H9 (cell line): ENCODE data around the gene TRPM1. TPM values are rescaled to one million over a fixed set of nuclear protein-coding genes. Genes with fewer than 3 reads are reported as not detected.

ENCODE experiments used
- DNase-seq: peaks from one replicate; pipeline ENCODE4 v3.0.0-alpha.2; 2017
- H2AFZ ChIP-seq: one replicate; pipeline ENCODE4 v1.6.1; 2013; ENCODE audit warnings: mild to moderate bottlenecking, low read length, control low read depth, moderate library complexity
- H2AK5ac ChIP-seq: 2 replicates; pipeline ENCODE4 v1.6.1; 2013; ENCODE audit warnings: low read length, control low read depth, mixed read lengths; ENCODE audit not compliant: insufficient read length
- H2BK120ac ChIP-seq: one replicate; pipeline ENCODE4 v1.6.1; 2013; ENCODE audit warnings: low read depth, mild to moderate bottlenecking, low read length, control low read depth, inconsistent platforms; ENCODE audit not compliant: poor library complexity, severe bottlenecking
- H2BK12ac ChIP-seq: 2 replicates; pipeline ENCODE4 v1.6.1; 2013; ENCODE audit warnings: low read length, control low read depth, mixed read lengths, low read depth; ENCODE audit not compliant: insufficient read length
- H2BK15ac ChIP-seq: 2 replicates; pipeline ENCODE4 v1.6.1; 2013; ENCODE audit warnings: low read depth, low read length, control low read depth
- H2BK20ac ChIP-seq: one replicate; pipeline ENCODE4 v1.6.1; 2013; ENCODE audit warnings: low read depth, mild to moderate bottlenecking, low read length, control low read depth, inconsistent platforms; ENCODE audit not compliant: poor library complexity, severe bottlenecking
- H2BK5ac ChIP-seq: 2 replicates; pipeline ENCODE4 v1.6.1; 2013; ENCODE audit warnings: low read length, control low read depth, mixed read lengths; ENCODE audit not compliant: insufficient read length
- H3K14ac ChIP-seq: 2 replicates; pipeline ENCODE4 v1.6.1; 2013; ENCODE audit warnings: low read length, control low read depth; ENCODE audit not compliant: insufficient read depth
- H3K18ac ChIP-seq: 2 replicates; pipeline ENCODE4 v1.6.1; 2013; ENCODE audit warnings: low read depth, mild to moderate bottlenecking, mixed read lengths, low read length, control low read depth; ENCODE audit not compliant: insufficient read length
- H3K23ac ChIP-seq: 2 replicates; pipeline ENCODE4 v1.6.1; 2013; ENCODE audit warnings: low read length, control low read depth, mixed read lengths, low read depth; ENCODE audit not compliant: insufficient read length
- H3K23me2 ChIP-seq: 2 replicates; pipeline ENCODE4 v1.6.1; 2013; ENCODE audit warnings: low read depth, mild to moderate bottlenecking, mixed read lengths, low read length, control low read depth; ENCODE audit not compliant: insufficient read length, poor library complexity, severe bottlenecking
- H3K27ac ChIP-seq: 2 replicates; pipeline ENCODE4 v1.5.1; 2013; ENCODE audit warnings: low read length, control low read depth, mixed read lengths, low read depth; ENCODE audit not compliant: insufficient read length
- H3K27me3 ChIP-seq: 2 replicates; pipeline ENCODE4 v1.6.1; 2013; ENCODE audit warnings: low read length, control low read depth, inconsistent platforms; ENCODE audit not compliant: insufficient read depth
- H3K4ac ChIP-seq: 2 replicates; pipeline ENCODE4 v1.6.1; 2013; ENCODE audit warnings: low read depth, mild to moderate bottlenecking, control low read depth, inconsistent platforms, low read length, moderate library complexity
- H3K4me1 ChIP-seq: 2 replicates; pipeline ENCODE4 v1.6.1; 2013; ENCODE audit warnings: low read length, control low read depth, inconsistent platforms; ENCODE audit not compliant: insufficient read depth
- H3K4me2 ChIP-seq: 2 replicates; pipeline ENCODE4 v1.6.1; 2013; ENCODE audit warnings: low read length, control low read depth, mixed read lengths; ENCODE audit not compliant: insufficient read length, insufficient read depth
- H3K56ac ChIP-seq: 2 replicates; pipeline ENCODE4 v1.6.1; 2013; ENCODE audit warnings: low read depth, mild to moderate bottlenecking, mixed read lengths, low read length, control low read depth; ENCODE audit not compliant: insufficient read length
- H3K79me1 ChIP-seq: 2 replicates; pipeline ENCODE4 v1.6.1; 2013; ENCODE audit warnings: low read depth, mild to moderate bottlenecking, moderate library complexity, low read length, control low read depth, inconsistent platforms; ENCODE audit not compliant: insufficient read depth, poor library complexity, severe bottlenecking
- H3K79me2 ChIP-seq: 2 replicates; pipeline ENCODE4 v1.6.1; 2013; ENCODE audit warnings: low read length, control low read depth, inconsistent platforms; ENCODE audit not compliant: insufficient read depth
- H3K9ac ChIP-seq: 2 replicates; pipeline ENCODE4 v1.6.1; 2013; ENCODE audit warnings: low read length, control low read depth, mixed read lengths; ENCODE audit not compliant: insufficient read length; ENCODE audit errors: extremely low read depth
- H3K9me3 ChIP-seq: one replicate; pipeline ENCODE4 v1.6.1; 2013; ENCODE audit warnings: low read depth, low read length, inconsistent platforms; ENCODE audit not compliant: control insufficient read depth
- H3T11ph ChIP-seq: one replicate; pipeline ENCODE4 v1.6.1; 2013; ENCODE audit warnings: mild to moderate bottlenecking, low read length, control low read depth, inconsistent platforms
- H4K20me1 ChIP-seq: one replicate; pipeline ENCODE4 v1.6.1; 2013; ENCODE audit not compliant: control insufficient read depth, insufficient read length, insufficient read depth
- H4K5ac ChIP-seq: 2 replicates; pipeline ENCODE4 v1.6.1; 2013; ENCODE audit warnings: low read depth, mild to moderate bottlenecking, mixed read lengths, low read length, control low read depth; ENCODE audit not compliant: insufficient read length
- H4K8ac ChIP-seq: replicated peaks from 2 replicates; pipeline ENCODE4 v1.6.1; 2013; ENCODE audit warnings: low read length, control low read depth, mixed read lengths, low read depth; ENCODE audit not compliant: insufficient read length
- H4K91ac ChIP-seq: 2 replicates; pipeline ENCODE4 v1.6.1; 2013; ENCODE audit warnings: low read depth, mild to moderate bottlenecking, moderate library complexity, mixed read lengths, low read length, control low read depth; ENCODE audit not compliant: insufficient read length
- H3K27ac Mint-ChIP-seq, 3 experiments: 2 replicates in 2 of 3; 3 replicates in 1 of 3; pipeline ENCODE4 v1.8.0; 2020 to 2021; ENCODE audit warnings: mixed read lengths in 3 of 3, mild to moderate bottlenecking in 1 of 3, moderate library complexity in 1 of 3
- H3K27me3 Mint-ChIP-seq: 2 replicates; pipeline ENCODE4 v1.8.0; 2021; ENCODE audit warnings: low read depth, mild to moderate bottlenecking, moderate library complexity, mixed read lengths
- H3K36me3 Mint-ChIP-seq, 3 experiments: 2 replicates in 2 of 3; 3 replicates in 1 of 3; pipeline ENCODE4 v1.8.0; 2020 to 2021; ENCODE audit warnings: low read depth in 3 of 3, mixed read lengths in 3 of 3; ENCODE audit not compliant: insufficient read depth in 1 of 3
- H3K4me1 Mint-ChIP-seq, 2 experiments: 2 replicates each; pipeline ENCODE4 v1.8.0; 2020; ENCODE audit warnings: mixed read lengths in 2 of 2
- H3K4me3 Mint-ChIP-seq, 2 experiments: 2 replicates in 1 of 2; 3 replicates in 1 of 2; pipeline ENCODE4 v1.8.0; 2020 to 2021; ENCODE audit warnings: mild to moderate bottlenecking in 2 of 2, mixed read lengths in 2 of 2, moderate library complexity in 1 of 2
- H3K9me3 Mint-ChIP-seq, 2 experiments: 2 replicates in 1 of 2; 3 replicates in 1 of 2; pipeline ENCODE4 v1.8.0; 2020; ENCODE audit warnings: mild to moderate bottlenecking in 2 of 2, mixed read lengths in 2 of 2, moderate library complexity in 1 of 2
- WGBS: extraction: QIAGEN DNeasy Blood & Tissue Kit; methylation state at CpG from one replicate; pipeline ENCODE4 v1.1.7; 2013; ENCODE audit warnings: missing lambda C conversion rate, low lambda C conversion rate, mixed read lengths; ENCODE audit not compliant: insufficient read length; ENCODE audit errors: extremely low coverage; 5-methylcytosine and 5-hydroxymethylcytosine counted together
- total RNA-seq: library from RNA; stranded (reverse); gene quantifications from 2 replicates; pipeline ENCODE4 v1.2.1, GENCODE V29; 2021
- TF ChIP-seq, protein P1 (sequence below): fragments of 200-600 bp; sonication (generic); conservative IDR thresholded peaks from 3 replicates; pipeline ENCODE4 v1.8.0; 2021; ENCODE audit warnings: antibody characterized with exemption, mild to moderate bottlenecking

TRPM1 gene
- total RNA-seq, 1 experiment from 2014 or later = not detected

GRCh38 chr15:31036783-31037182, 64.7 kb downstream of the TRPM1 start:
- Histone ChIP-seq H4K20me1 (no peaks in the 10 kb centered on the region), H3K4me1 (no peaks in the 10 kb centered on the region), H2AFZ (no peak overlapping the region), H4K5ac (no peak overlapping the region), H3K9me3 (no peaks in the 10 kb centered on the region), H3K23ac (no peak overlapping the region), H4K8ac (no peak overlapping the region), H3K18ac (no peak overlapping the region), H3K4me2 (no peak overlapping the region), H2BK12ac (no peak overlapping the region), H2BK20ac (no peak overlapping the region), H3K27ac (no peak overlapping the region), H2BK5ac (no peak overlapping the region), H2BK120ac (no peak overlapping the region), H4K91ac (no peak overlapping the region), H3K56ac (no peak overlapping the region), H2AK5ac (no peak overlapping the region), H3K9ac (no peak overlapping the region), H3K27me3 (no peaks in the 10 kb centered on the region), H2BK15ac (peak overlapping the region; percentile 49; the same call in 1 of the 2 replicates), H3T11ph (no peak overlapping the region), H3K23me2 (peaks cover 3% of the 10 kb centered on the region), H3K14ac (peak overlapping the region; percentile 63; the same call in 1 of the 2 replicates), H3K79me2 (no peaks in the 10 kb centered on the region), H3K79me1 (no peaks in the 10 kb centered on the region), H3K4ac (no peak overlapping the region)
- WGBS = no CpG with 5 or more reads among the region's 9 CpGs
- no peaks in the 10 kb centered on the region for H3K36me3 Mint-ChIP-seq
- no peaks in the 10 kb centered on the region; a peak in 1 of 5 replicates for H3K9me3 Mint-ChIP-seq
- no peak overlapping the region for H3K4me3 Mint-ChIP-seq
- no peak for DNase-seq
- H3K27me3 Mint-ChIP-seq = no peaks in the 10 kb centered on the region
- TF ChIP-seq, protein P1, sequence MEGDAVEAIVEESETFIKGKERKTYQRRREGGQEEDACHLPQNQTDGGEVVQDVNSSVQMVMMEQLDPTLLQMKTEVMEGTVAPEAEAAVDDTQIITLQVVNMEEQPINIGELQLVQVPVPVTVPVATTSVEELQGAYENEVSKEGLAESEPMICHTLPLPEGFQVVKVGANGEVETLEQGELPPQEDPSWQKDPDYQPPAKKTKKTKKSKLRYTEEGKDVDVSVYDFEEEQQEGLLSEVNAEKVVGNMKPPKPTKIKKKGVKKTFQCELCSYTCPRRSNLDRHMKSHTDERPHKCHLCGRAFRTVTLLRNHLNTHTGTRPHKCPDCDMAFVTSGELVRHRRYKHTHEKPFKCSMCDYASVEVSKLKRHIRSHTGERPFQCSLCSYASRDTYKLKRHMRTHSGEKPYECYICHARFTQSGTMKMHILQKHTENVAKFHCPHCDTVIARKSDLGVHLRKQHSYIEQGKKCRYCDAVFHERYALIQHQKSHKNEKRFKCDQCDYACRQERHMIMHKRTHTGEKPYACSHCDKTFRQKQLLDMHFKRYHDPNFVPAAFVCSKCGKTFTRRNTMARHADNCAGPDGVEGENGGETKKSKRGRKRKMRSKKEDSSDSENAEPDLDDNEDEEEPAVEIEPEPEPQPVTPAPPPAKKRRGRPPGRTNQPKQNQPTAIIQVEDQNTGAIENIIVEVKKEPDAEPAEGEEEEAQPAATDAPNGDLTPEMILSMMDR = no peak
- peak overlapping the region in 2 of 3 experiments; percentile 70 to 78; a peak in 1 of 7 replicates for H3K27ac Mint-ChIP-seq
- H3K4me1 Mint-ChIP-seq = peaks cover 20% of the 10 kb centered on the region in 2 experiments
